SJCRH30 (cell line): ENCODE data around the gene TEX48. TPM values are rescaled to one million over a fixed set of nuclear protein-coding genes. Genes with fewer than 3 reads are reported as not detected.

Experiments used
- DNase-seq, 2 experiments: peaks; one replicate each; pipeline ENCODE4 v3.0.0-alpha.2; 2015 to 2020
- H3K27ac ChIP-seq: fragments of 250-450 bp; sonication (Bioruptor Pico); 2 replicates; pipeline ENCODE4 v1.5.1; 2020; ENCODE audit warnings: mild to moderate bottlenecking, moderate library complexity
- H3K27me3 ChIP-seq: fragments of 250-450 bp; sonication (Bioruptor Pico); 2 replicates; pipeline ENCODE4 v1.5.1; 2020; ENCODE audit warnings: mild to moderate bottlenecking, moderate library complexity
- H3K36me3 ChIP-seq: fragments of 250-450 bp; sonication (Bioruptor Pico); 2 replicates; pipeline ENCODE4 v1.5.1; 2020; ENCODE audit warnings: mild to moderate bottlenecking, moderate library complexity
- H3K4me1 ChIP-seq: fragments of 250-450 bp; sonication (Bioruptor Pico); 2 replicates; pipeline ENCODE4 v1.5.1; 2020; ENCODE audit warnings: mild to moderate bottlenecking, moderate library complexity
- H3K4me3 ChIP-seq: fragments of 250-450 bp; sonication (Bioruptor Pico); 2 replicates; pipeline ENCODE4 v1.5.1; 2020; ENCODE audit warnings: mild to moderate bottlenecking, moderate library complexity
- H3K9me3 ChIP-seq: fragments of 250-450 bp; sonication (Bioruptor Pico); replicated peaks from 2 replicates; pipeline ENCODE4 v1.5.1; 2020; ENCODE audit warnings: mild to moderate bottlenecking, moderate library complexity
- total RNA-seq: library from RNA; depleted of rRNA; stranded (reverse); fragments of >200 nt; shearing (Covaris generic); gene quantifications from 2 replicates; pipeline ENCODE4 v1.2.3, GENCODE V29; 2014

TEX48 gene
- total RNA-seq, 1 experiment from 2014 or later = not detected

DNA sequence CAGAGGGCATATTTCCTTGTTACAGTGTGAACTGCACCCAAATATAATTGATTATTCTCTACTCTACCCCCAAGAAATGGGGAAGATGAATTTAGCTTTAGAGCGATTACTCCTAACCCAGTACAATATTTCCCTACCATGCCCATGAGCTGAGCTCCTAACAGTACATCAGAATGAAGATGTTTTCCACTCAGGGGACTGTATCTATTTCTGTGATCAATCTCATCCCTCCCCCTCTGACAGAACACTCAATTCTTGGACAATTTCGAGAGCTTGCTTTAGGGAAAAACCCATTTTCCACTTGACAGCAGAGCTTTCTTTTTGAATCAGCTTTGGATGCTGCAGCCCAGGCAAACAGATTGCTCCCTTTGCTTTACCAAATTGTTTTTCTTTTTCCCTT is 24.7 kb upstream of the TEX48 start:
- H3K4me3 ChIP-seq = no peak overlapping the region
- H3K27me3 ChIP-seq = 0 out of 2 replicates have a peak, but pooled peaks cover 3% of the 10 kb centered on the region
- no peaks in the 10 kb centered on the region for H3K36me3 ChIP-seq
- no peak for DNase-seq
- H3K4me1 ChIP-seq = no peaks in the 10 kb centered on the region
- no peaks in the 10 kb centered on the region for H3K9me3 ChIP-seq
- H3K27ac ChIP-seq = no peak overlapping the region

DNA sequence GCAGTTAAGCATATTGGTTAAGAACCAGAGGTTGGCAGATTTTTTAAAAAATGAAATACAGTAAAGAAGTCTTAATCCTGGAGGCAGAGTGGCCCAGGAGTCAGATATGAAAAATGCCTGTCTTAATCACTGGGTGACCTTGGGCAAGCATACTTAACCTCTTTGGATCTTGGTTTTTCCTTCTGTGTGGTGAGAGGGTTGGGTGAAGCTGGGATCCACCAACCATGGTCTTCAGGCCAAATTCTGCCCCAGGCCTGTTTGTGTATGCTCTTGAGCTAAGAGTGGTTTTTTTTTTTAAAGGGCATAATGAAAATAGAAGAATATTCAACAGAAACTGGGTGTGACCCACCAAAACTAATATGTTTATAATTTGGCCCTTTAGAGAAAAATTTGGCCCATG is 20.0 kb upstream of the TEX48 start:
- H3K27me3 ChIP-seq = 0 out of 2 replicates have a peak, but pooled peaks cover 3% of the 10 kb centered on the region
- H3K36me3 ChIP-seq = no peaks in the 10 kb centered on the region
- no peak overlapping the region for H3K27ac ChIP-seq
- no peaks in the 10 kb centered on the region for H3K9me3 ChIP-seq
- no peak overlapping the region for H3K4me3 ChIP-seq
- no peaks in the 10 kb centered on the region for H3K4me1 ChIP-seq
- no peak for DNase-seq

DNA sequence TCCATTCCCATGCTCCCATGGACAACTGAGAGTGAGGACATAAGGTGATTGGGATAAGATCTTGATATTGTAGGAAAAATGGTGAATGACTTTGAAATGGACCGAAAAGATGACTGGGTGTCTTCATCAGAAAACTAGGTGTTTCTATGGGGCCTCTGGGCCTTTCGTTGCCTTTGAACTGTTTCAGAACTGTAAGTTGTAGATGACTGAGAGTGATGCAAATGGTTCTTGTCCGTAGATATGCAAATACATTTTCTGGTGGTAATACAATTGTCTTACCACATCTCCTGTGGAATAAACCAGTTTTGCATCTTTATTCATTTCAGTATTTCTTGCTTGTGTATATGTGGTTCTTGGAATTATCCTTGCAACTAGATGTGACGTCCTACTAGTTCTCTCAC is 16.0 kb upstream of the TEX48 start:
- Histone ChIP-seq H3K9me3 (no peaks in the 10 kb centered on the region; the same call in 1 of the 2 replicates), H3K27me3 (no peaks in the 10 kb centered on the region), H3K4me1 (peaks cover 6% of the 10 kb centered on the region), H3K27ac (no peak overlapping the region), H3K4me3 (no peak overlapping the region), H3K36me3 (no peaks in the 10 kb centered on the region)
- no peak for DNase-seq

DNA sequence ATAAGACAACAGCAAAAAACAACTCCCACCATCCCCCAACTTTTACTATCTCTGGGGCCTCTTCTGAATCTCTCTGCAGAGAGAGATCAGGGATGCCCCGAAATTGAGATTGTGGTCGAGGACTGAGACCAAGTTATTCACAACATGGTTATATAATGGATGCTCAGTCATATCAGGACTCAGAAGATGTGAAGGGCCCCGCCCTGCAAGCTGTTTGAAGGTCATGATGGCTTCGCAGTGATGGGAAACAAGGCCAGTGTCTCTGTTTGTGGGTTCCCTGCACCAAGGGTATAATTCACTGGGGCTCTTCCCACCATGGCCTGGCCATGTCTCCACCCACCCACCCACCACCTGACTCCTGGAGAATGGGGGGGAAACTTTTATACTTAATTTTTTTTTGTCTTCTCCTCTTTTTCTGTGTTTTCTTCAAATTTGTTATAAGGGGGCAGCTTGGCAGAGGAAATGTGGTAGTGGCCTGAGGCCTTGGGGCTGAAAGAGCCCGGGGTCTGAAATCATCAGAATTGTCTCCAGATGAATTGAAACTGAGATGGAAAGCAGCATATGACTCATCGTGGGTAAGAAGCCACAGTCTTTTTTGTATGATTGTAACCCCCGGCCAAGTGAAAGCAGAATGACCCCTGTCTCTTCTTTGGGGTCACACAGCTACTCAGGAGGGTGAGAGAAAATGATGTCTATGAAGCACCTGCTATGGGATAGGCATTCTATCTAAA is 15.0 kb upstream of the TEX48 start:
- no peak overlapping the region for H3K27ac ChIP-seq
- H3K27me3 ChIP-seq = no peaks in the 10 kb centered on the region
- no peak overlapping the region for H3K4me3 ChIP-seq
- H3K36me3 ChIP-seq = no peaks in the 10 kb centered on the region
- no peak for DNase-seq
- no peaks in the 10 kb centered on the region; the same call in 1 of the 2 replicates for H3K9me3 ChIP-seq
- H3K4me1 ChIP-seq = peaks cover 6% of the 10 kb centered on the region

DNA sequence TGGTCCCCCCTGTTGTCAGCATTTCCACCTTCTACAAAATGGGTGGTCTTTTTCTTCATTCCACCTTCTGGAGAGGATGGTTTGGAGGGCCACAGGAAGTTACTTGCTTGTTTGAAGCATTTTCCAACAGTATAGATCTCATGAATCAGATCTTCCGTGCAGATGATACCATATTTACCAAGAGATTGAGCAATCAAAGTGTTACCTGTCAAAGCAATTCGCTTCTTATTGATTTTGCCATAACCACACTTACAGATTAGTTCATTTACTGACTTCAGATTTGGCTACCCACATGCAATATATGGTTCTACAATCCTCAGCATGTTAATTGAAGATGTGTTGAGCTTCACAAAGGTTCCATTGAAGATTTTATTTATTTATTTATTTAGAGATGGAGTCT is 14.0 kb upstream of the TEX48 start:
- no peaks in the 10 kb centered on the region for H3K36me3 ChIP-seq
- H3K4me3 ChIP-seq = no peak overlapping the region
- no peak overlapping the region for H3K27ac ChIP-seq
- no peaks in the 10 kb centered on the region; the same call in 1 of the 2 replicates for H3K9me3 ChIP-seq
- H3K27me3 ChIP-seq = no peaks in the 10 kb centered on the region
- DNase-seq = no peak
- peaks cover 14% of the 10 kb centered on the region for H3K4me1 ChIP-seq

DNA sequence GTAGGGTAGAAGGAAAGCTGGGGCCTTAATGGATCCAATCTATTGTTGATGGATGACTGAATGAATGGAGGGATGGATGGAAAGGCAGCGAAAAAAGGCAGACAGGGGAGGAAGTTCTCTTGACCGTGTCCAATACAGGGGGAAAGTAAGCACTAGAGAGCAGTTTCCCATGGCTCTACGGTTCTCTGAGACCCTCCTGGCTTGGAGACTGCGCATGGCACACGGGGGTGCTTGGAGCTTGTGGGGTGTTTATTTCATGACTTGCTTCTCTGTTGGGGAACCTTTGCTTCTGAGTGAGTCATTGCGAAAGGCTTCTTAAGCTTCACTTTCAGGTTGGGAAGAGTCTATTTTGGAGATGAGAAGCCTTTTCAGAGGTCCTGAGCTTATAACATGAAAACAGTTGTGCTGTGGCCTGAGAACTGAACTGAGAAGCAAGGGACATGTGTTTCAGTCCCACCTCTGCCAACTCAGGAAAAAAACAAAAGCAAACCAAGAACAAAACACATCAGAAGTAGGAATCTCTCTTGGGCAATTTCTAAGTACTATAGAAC is 12.8 kb upstream of the TEX48 start:
- H3K36me3 ChIP-seq = no peaks in the 10 kb centered on the region
- H3K9me3 ChIP-seq = no peaks in the 10 kb centered on the region; the same call in 1 of the 2 replicates
- no peak overlapping the region for H3K4me3 ChIP-seq
- H3K27ac ChIP-seq = no peak overlapping the region
- peaks cover 18% of the 10 kb centered on the region for H3K4me1 ChIP-seq
- no peaks in the 10 kb centered on the region for H3K27me3 ChIP-seq
- no peak for DNase-seq

DNA sequence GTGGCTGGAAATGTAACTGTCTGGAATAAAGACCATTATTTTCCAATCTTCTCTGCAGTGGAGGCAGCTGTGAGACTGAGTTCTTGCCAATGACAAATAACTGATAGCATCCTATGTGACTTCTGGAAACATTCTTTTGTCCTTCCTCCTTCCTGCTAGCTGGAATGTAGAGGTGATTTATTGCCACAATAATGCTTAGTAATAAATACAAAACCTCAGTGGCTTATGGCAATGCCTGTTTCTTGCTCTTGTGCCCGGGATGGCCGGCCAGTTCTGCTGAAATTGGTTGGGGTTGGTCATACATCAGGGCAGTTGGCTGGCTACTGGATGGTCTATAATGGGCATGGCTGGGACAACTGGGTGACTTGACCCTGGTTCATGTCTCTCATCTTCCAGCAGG is 12.2 kb upstream of the TEX48 start:
- H3K27me3 ChIP-seq = no peaks in the 10 kb centered on the region
- no peaks in the 10 kb centered on the region; the same call in 1 of the 2 replicates for H3K9me3 ChIP-seq
- no peak overlapping the region for H3K4me3 ChIP-seq
- H3K36me3 ChIP-seq = no peaks in the 10 kb centered on the region
- no peak for DNase-seq
- H3K4me1 ChIP-seq = peaks cover 18% of the 10 kb centered on the region
- no peak overlapping the region for H3K27ac ChIP-seq

DNA sequence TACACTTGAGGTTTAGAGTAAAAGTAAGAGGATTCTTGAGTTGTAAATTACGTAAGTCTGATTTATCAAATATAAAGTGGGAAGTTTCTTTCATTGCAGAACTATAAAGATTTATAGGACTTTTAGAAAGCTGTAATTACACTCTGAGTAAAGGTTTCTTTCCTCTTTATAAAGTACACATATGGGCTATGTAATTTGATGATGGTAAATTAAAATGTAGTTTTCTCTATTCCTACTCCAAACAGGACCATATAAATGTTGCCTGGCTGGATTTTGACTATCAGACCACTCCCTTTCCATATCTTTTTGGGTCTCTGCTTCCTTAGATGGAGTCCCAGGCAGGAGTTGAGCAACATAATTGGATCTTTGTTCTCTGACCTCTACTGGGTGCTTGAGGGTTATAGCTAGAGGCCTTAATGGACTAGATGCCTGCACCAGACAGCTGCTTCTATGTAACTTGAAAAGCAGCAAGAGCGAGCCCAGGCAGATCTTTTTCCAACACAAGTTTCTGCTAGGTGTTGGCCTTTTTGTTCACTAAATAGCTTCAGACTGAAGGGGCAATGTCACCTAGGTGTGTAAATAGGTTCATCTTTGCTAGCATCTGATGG is 11.4 kb upstream of the TEX48 start:
- H3K4me1 ChIP-seq = peaks cover 18% of the 10 kb centered on the region
- no peaks in the 10 kb centered on the region for H3K36me3 ChIP-seq
- DNase-seq = peak; percentile 19 to 61
- H3K27me3 ChIP-seq = no peaks in the 10 kb centered on the region
- no peaks in the 10 kb centered on the region; the same call in 1 of the 2 replicates for H3K9me3 ChIP-seq
- H3K27ac ChIP-seq = no peak overlapping the region
- H3K4me3 ChIP-seq = no peak overlapping the region

DNA sequence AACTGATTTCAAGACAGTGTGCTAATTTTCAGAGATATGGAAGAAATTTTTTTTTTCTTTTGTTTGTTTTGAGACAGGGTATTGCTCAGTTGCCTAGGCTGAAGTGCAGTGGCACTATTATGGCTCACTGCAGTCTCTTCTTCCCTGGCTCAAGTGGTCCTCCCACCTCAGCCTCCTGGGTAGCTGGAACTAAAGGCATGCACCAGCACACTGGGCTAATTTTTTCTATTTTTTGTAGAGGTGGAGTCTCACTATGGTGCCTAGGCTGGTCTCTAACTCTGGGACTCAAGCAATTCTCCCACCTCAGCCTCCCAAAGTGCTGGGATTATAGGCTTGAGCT is 9.9 kb upstream of the TEX48 start:
- Histone ChIP-seq H3K27ac (no peak overlapping the region), H3K4me3 (no peak overlapping the region), H3K27me3 (no peaks in the 10 kb centered on the region), H3K4me1 (peaks cover 18% of the 10 kb centered on the region), H3K36me3 (no peaks in the 10 kb centered on the region), H3K9me3 (no peaks in the 10 kb centered on the region; the same call in 1 of the 2 replicates)
- DNase-seq = no peak

DNA sequence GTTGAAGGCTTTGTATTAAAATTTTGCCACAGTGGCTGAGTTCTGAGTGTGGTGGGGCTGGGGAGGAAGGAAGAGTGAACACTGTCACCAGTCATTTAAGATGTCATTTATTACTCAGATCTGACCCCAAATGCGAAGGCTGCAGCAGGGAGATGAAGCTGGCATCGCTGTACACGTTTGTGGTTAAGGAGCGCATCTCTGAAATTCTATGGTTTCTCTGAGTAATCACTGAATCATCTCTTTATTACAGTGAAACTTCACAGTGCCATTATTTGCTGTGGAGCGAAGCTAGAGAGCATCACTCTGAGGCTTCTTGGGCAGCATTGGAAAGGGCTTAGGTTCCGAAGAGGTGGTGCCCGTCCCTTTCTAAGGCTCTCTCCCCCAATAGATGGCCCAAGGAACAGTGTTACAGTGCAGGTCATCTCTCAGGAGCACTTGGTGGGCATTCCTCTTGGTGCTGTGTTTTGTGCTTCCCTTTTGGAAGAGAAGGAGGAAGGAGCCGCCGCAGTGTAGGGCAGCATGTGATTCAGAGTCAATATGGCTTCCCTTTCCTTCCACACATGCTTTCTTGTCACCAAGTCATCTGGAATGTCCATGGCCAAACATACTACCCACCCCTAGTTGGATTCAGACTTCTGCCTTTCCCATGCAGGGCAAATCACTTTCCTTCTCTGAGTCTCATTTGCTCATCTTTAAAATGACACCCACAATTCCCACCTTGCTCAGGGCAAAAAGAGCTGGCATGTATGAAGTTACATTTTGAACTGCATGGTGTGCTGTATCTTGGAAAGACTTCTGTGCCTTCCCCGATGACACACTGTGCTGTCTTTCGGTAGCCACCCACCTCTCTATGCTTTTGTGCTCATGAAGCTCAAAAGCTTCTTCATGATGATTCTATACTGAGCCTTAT is 9.3 kb upstream of the TEX48 start:
- Histone ChIP-seq H3K4me3 (no peak overlapping the region), H3K27me3 (no peaks in the 10 kb centered on the region), H3K27ac (peak overlapping the region; percentile 35), H3K4me1 (peaks cover 18% of the 10 kb centered on the region), H3K9me3 (no peaks in the 10 kb centered on the region; the same call in 1 of the 2 replicates), H3K36me3 (no peaks in the 10 kb centered on the region)
- peak; percentile 48 to 51 for DNase-seq

DNA sequence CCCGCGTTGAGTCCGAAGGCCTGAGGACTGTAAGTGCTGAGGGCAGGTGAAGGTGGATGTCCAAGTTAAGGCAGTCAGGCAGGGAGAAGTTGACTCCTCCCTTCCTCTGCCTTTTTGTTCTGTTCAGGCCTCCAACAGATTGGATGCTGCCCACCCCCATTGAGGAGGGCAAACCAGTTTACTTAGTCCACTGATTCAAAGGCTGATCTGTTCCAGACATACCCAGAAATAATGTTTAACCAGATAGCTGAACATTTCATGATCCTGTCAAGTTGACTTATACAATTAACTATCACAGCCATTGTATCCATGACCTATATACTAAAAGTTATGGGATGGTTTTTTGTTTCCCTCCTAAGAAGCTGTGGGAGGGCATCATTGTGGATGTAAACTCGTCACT is 8.3 kb upstream of the TEX48 start:
- no peak for DNase-seq
- Histone ChIP-seq H3K4me1 (peaks cover 18% of the 10 kb centered on the region), H3K9me3 (no peaks in the 10 kb centered on the region), H3K27ac (no peak overlapping the region), H3K4me3 (no peak overlapping the region), H3K27me3 (no peaks in the 10 kb centered on the region), H3K36me3 (no peaks in the 10 kb centered on the region)

DNA sequence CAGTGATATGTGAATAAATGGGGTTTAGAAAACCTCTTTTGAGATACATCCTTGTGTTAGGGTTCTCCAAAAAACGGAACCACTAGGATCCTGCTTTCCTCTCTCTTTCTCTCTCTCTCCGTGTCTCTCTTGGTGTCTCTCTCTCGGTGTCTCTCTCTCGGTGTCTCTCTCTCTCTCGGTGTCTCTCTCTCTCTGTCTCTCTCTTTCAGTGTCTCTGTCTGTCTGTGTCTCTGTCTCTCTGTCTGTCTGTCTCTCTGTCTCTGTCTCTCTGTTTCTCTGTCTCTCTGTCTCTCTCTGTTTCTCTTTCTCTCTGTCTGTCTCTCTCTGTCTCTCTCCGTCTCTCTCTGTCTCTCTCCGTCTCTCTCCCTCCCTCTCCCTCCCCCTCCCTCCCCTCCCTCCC is 7.8 kb upstream of the TEX48 start:
- Histone ChIP-seq H3K4me1 (peaks cover 18% of the 10 kb centered on the region), H3K4me3 (no peak overlapping the region), H3K27me3 (no peaks in the 10 kb centered on the region), H3K27ac (no peak overlapping the region), H3K36me3 (no peaks in the 10 kb centered on the region), H3K9me3 (no peaks in the 10 kb centered on the region)
- DNase-seq = no peak

DNA sequence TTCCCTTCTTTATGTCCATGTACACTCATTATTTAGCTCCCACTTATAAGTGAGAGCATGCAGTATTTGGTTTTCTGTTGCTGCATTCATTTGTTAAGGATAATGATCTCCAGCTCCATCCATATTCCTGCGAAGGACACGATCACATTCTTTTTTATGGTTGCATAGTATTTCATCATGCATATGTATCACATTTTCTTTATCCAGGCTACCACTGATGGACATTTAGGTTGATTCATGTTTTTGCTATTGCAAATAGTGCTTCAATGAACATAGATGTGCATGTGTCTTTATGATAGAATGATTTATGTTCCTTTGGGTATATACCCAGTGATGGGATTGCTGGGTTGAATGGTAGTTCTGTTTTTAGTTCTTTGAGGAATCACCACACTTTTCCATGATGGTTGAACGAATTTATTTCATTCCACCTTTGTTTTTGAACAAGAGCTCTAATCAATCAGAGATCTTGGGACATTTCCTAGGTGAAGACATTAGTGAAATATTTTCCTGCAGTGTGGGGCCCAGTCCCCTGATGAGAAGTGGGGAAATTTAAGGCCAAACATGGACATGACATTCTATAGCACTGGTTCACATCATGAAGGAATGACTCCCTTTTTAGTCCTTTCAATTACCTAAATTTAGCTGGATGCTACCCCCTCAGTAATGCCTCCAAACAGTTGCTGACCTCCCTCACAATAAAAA is 7.1 kb upstream of the TEX48 start:
- H3K9me3 ChIP-seq = no peaks in the 10 kb centered on the region
- no peak overlapping the region for H3K27ac ChIP-seq
- H3K36me3 ChIP-seq = no peaks in the 10 kb centered on the region
- no peaks in the 10 kb centered on the region for H3K27me3 ChIP-seq
- H3K4me1 ChIP-seq = peaks cover 18% of the 10 kb centered on the region
- DNase-seq = no peak
- no peak overlapping the region for H3K4me3 ChIP-seq

DNA sequence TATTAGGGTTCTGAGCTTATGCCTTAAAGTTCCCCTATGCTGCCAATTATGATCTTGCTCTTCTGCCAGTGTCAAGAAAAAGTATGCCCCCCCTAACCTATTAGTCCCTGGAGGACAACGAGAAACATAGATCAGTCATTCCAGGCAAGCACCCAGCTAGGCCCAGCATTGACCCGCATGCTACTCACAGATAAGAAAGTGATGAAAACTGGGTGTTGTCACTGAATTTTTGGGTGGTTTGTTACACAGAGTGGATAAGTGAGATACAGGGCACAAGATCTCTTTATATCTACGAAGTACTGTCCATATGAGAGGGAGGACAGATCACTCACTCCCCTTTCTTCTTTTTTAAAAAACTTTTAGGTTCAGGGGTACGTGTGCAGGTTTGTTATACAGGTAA is 6.4 kb upstream of the TEX48 start:
- H3K27me3 ChIP-seq = no peaks in the 10 kb centered on the region; the same call in 1 of the 2 replicates
- no peaks in the 10 kb centered on the region for H3K9me3 ChIP-seq
- H3K4me1 ChIP-seq = peaks cover 17% of the 10 kb centered on the region
- H3K36me3 ChIP-seq = no peaks in the 10 kb centered on the region
- DNase-seq = no peak
- H3K27ac ChIP-seq = no peak overlapping the region
- no peak overlapping the region for H3K4me3 ChIP-seq
